Stimulated activated CD8-positive, alpha-beta memory T cell treated with anti-CD3 and anti-CD28 coated beads, Interleukin-2, amount 100 ng/mL, for 1 hour (primary cell): Measurements from ENCODE around the gene SLC17A8.
"Not testable (repeated sequence)": the region's sequence is repeated elsewhere in the genome, so short reads cannot be mapped to it uniquely, and the experiment has no call there.

Experiments used
- DNase-seq, 2 donors: peaks; one replicate each; pipeline ENCODE4 v3.0.0-alpha.2; 2020; ENCODE audit warnings: low read depth in 2 of 2

Gene SLC17A8

DNA sequence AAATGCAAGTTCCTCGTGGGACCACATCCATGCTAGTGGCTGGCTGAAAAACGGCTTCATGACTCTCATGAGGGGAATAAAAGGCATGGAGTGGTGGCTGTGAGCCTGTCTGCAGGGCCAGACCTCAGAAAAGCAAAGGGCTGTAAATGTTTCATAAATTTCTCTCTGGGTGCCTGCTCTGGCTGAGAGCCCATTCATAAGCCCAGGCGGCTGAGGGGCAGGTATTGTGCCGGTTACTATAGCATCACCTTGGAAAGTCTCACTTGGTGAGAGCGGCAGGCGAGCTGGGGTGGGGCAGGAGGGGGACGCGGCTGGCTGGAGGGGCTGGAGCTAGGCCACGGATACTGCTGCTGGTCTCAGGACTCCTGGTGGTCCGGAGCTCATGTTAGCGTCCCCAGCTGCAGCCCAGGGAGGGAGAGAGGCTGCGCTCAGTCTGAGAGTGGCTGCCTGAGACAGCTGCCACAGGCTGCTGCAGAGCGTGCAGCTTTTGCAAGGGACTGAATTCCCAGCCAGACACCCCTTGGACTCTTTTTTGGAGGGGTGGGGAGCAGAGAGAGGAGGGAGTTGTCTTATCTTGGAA is at the start of gene SLC17A8:
TSS of gene SLC17A8 (plus strand) at position 431 of the 580 bp plus-strand sequence. CDS start 318 bp downstream, outside the sequence.
- no peak for DNase-seq

DNA sequence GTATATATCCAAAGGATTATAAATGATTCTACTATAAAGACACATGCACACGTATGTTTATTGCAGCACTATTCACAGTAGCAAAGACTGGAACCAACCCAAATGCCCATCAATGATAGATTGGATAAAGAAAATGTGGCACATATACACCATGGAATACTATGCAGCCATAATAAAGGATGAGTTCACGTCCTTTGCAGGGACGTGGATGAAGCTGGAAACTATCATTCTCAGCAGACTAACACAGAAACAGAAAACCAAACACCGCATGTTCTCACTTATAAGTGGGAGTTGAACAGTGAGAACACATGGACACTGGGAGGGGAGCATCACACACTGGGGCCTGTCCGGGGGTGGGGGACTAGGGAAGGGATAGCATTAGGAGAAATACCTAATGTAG is 48.7 kb upstream of the SLC17A8 start:
- DNase-seq: not testable (repeated sequence)

- DNase-seq: no peak
Measured at GRCh38 chr12:100311317-100311716, 45.6 kb upstream of the SLC17A8 start.

- no peak for DNase-seq
Measured at GRCh38 chr12:100317371-100317770, 39.5 kb upstream of the SLC17A8 start.

DNA sequence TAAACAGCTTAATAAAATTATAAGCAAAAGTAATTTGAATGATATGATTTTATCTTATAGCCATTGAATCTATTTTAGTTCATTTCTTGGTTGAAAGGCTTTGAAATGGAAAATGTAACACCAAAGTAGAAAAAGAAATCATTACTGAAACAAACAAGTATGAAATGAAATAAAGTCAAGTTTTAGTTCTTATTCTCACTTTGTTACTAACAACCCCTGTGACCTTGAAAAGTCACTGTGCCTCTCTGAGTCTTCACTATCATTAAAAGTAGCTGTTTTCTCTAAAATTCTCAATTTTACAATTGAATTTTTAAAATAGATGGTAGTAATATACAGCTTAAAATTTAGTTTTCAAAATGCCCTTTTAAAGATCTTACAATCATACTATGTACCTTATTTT is 32.4 kb upstream of the SLC17A8 start:
- no peak for DNase-seq

GRCh38 chr12:100326208-100326607 is 30.7 kb upstream of the SLC17A8 start:
- DNase-seq: no peak

DNA sequence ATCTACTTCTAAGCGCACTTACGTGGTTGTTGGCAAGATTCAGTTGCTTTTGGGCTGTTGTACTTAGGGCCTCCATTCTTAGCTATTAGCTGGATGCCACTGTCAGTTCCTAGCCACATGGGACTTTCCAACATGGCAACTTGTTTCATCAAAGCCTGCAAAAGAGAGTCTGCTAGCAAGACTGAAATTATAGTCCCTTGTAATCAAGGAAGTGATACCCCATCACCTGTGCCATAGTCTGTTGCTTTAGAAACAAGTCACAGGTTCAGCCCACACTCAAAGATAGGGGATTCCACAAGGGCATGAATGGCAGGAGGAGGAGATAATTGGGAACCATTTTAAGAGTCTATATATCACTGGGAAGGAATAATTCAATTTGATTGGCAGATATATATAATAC is 27.1 kb upstream of the SLC17A8 start:
- DNase-seq: no peak

- DNase-seq: no peak
Measured at GRCh38 chr12:100331871-100332270, 25.0 kb upstream of the SLC17A8 start.

- no peak for DNase-seq
Measured at GRCh38 chr12:100332852-100333251, 24.0 kb upstream of the SLC17A8 start.

- DNase-seq: no peak
Measured at GRCh38 chr12:100337299-100337698, 19.6 kb upstream of the SLC17A8 start.

GRCh38 chr12:100337727-100338126 is 19.1 kb upstream of the SLC17A8 start:
- DNase-seq: no peak

- no peak for DNase-seq
Measured at GRCh38 chr12:100339071-100339470, 17.8 kb upstream of the SLC17A8 start.

GRCh38 chr12:100342897-100343296 is 14.0 kb upstream of the SLC17A8 start:
- not testable (repeated sequence) for DNase-seq

DNA sequence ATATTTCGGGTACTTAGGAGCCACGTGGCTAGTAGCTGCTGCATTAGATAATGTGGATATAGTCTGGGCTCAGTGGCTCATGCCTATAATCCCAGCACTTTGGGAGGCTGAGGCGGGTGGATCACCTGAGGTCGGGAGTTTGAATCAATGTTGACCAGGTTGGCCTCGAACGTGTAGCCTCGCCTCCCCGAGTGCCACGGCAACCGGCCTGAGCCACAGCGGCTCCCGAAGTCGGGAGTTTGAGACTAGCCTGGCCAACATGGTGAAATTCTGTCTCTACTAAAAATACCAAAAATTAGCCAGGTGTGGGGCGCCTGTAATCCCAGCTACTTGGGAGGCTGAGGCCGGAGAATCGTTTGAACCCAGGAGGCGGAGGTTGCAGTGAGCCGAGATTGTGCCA is 12.5 kb upstream of the SLC17A8 start:
- not testable (repeated sequence) for DNase-seq

DNA sequence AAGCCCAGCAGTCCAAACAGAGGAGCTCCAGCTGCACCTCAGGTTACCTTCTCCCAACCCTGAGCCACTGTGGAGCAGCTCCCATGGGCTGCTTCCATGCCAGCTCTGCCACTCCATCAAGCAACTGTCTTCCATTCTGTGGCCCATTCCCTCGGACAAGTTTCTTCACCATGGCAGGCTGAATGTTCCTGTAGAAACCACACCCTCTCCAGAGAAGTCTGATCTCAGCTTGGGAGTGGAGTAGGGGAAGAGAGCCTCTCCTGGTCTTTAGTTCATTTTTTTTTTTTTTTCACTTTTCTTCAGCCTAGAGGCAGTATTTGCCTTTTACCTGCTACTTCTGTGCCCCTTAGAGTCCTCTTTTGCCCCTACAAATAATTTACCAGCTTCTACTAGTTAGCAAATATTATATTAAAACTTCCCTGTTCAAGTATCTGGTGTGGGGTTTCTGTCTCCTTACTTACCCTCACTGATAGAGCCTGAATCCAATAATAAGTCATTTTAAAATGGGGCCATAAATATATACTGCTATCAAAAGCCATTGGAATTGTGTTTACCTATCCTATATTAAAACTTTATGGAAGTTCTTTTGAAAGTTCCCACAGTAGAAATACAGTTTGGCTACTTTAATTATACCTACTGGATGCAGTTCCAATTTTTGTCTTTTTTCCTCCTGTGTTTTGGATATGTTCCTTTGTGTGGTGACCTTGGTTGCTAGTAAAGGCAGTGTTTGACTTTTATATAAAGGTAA is 11.7 kb upstream of the SLC17A8 start:
- no peak for DNase-seq

- DNase-seq: no peak
Measured at GRCh38 chr12:100346660-100347059, 10.2 kb upstream of the SLC17A8 start.

GRCh38 chr12:100348657-100349454 is 8.0 kb upstream of the SLC17A8 start:
- DNase-seq: no peak

- no peak for DNase-seq
Measured at GRCh38 chr12:100359248-100359647, 2.4 kb downstream of the SLC17A8 start.

- DNase-seq: no peak
Measured at GRCh38 chr12:100359822-100360221, 2.9 kb downstream of the SLC17A8 start.

- no peak for DNase-seq
Measured at GRCh38 chr12:100360450-100360849, 3.6 kb downstream of the SLC17A8 start.

DNA sequence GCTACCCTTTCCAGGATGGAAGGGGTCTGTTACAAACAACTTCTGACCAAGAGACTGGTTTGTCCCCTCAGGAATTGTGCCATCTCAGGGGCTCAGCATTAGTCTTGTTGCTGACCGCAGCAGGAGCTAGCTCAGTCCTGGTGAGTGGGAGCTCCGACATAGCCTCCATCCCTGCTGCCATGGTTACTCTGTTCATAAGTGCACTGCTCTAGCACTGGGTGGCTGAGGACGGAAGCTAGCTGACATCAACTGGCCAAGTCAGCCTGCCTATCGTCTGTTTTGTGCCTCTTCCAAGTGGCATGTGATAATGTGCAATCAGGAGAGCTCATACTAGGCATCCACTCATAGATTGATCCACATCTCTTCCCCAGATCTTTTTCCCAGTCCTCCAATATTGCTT is 7.5 kb downstream of the SLC17A8 start:
- DNase-seq: no peak

GRCh38 chr12:100365411-100365810 is 8.5 kb downstream of the SLC17A8 start:
- DNase-seq: no peak

DNA sequence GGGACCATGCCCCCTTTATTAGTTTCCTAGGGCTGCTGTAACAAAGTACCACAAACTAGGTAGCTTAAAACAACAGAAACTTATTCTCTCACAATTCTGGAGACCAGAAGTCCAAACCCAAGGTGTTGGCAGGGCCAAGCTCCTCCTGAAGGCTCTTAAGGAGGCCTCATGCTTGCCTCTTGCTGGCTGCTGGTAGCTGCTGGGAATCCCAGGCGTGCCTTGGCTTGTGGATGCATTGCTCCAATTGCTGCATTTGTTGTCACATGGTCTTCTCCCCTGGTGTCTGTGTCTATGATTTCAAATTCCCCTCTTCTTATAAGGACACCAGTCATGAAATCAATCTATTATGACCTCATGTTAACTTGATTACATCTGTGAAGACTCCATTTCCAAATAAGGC is 11.2 kb downstream of the SLC17A8 start:
- no peak for DNase-seq
